Suprapubic skin (tissue), 4 donors: Measurements from ENCODE around the gene SCARB1.

Source experiments
- CTCF ChIP-seq, 2 donors: fragments of 200-600 bp in 1 of 2; fragments of 450-650 bp in 1 of 2; sonication (generic) in 1 of 2; IDR thresholded peaks; one replicate each; pipeline ENCODE4 v1.5.1; 2016 to 2019; ENCODE audit warnings: antibody characterized with exemption in 2 of 2, mild to moderate bottlenecking in 1 of 2, moderate library complexity in 1 of 2
- EP300 ChIP-seq: sonication (generic); formaldehyde crosslinking; IDR thresholded peaks from one replicate; pipeline ENCODE4 v1.6.1; 2017; ENCODE audit warnings: antibody characterized with exemption
- POLR2AphosphoS5 ChIP-seq, 3 donors: sonication (generic); formaldehyde crosslinking; IDR thresholded peaks; one replicate each; pipeline ENCODE4 v1.6.1; 2017; ENCODE audit warnings: antibody characterized with exemption in 3 of 3

DNA sequence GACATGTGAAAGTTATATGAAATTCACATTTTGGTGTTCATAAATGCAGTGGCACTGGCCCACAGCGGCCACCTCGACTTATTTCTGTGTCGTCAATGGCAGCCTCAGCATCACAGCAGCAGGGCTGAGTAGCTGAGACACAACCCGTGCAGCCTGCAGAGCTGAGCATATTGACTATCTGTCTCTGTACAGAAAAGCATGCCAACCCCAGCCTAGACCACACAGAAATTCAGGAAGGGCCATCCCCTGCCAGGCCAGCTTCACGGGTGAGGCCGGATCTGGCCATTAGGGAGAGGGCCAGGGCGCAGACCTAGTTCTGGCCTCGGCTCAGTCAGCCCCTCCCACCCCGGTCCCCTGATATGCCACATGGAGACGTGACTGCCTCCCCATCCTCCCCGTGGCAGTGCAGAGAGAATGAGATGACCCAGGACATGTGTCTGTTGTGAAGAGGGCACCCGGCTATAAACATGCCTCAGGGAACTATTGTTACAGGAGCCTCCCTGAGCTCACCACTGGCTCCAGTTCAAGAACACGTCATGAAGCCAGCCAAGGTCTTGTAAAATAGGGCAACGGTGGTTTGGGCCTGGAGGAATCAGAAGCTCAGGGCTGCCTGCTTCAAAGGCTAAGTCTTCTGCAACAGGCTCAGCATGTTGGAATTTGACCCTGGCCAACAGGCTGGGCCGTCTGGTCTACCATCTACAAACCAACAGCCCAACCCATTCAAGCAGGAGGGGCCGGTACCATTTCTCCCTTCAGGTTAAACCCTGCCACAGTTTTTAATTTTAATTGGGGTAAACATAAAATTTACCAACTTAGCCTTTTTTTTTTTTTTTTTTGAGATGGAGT lies 25.5 kb downstream of the SCARB1 start:
- TF ChIP-seq CTCF (IDR thresholded peaks at IDR 0.05) (no peak), POLR2AphosphoS5 (IDR thresholded peaks at IDR 0.05) (peak in 1 of 3 donors; percentile 26), EP300 (no peak)
